Bronchial epithelial cell (primary cell): Measurements from ENCODE around the gene CTBP1. TPM values are rescaled to one million over a fixed set of nuclear protein-coding genes. Genes with fewer than 3 reads are reported as not detected.
A peak's percentile ranks its signal among the peaks of the same experiment; 100 is the strongest.

ENCODE experiments used
- DNase-seq: peaks from one replicate; pipeline ENCODE4 v3.0.0-alpha.2; 2010; ENCODE audit warnings: low read depth
- FAIRE-seq: peaks from 2 replicates; lab custom pipeline; 2011; peaks lifted over from hg19 to GRCh38; lab: Jason Lieb, UNC
- H3K27me3 ChIP-seq: 2 replicates; pipeline ENCODE4 v1.5.1; 2011; ENCODE audit warnings: low read length; ENCODE audit not compliant: control insufficient read depth, insufficient read depth
- H3K36me3 ChIP-seq: 2 replicates; pipeline ENCODE4 v1.5.1; 2011; ENCODE audit warnings: low read length; ENCODE audit not compliant: control insufficient read depth, insufficient read depth
- H3K4me3 ChIP-seq: 2 replicates; pipeline ENCODE4 v1.5.1; 2011; ENCODE audit warnings: mild to moderate bottlenecking, low read depth, low read length, control low read depth
- total RNA-seq: library from RNA; depleted of rRNA; stranded (reverse); fragments of >200 nt; gene quantifications from 2 replicates; pipeline ENCODE4 v1.2.1, GENCODE V29; 2014
- TF ChIP-seq, protein P1 (sequence below): IDR thresholded peaks from 2 replicates; pipeline ENCODE4 v1.5.1; 2011; ENCODE audit warnings: mild to moderate bottlenecking, moderate library complexity, low read length, control low read depth, inconsistent platforms; ENCODE audit not compliant: insufficient read depth, severe bottlenecking

Gene CTBP1
- total RNA-seq, 1 donor from 2014 or later, result 173 TPM

DNA sequence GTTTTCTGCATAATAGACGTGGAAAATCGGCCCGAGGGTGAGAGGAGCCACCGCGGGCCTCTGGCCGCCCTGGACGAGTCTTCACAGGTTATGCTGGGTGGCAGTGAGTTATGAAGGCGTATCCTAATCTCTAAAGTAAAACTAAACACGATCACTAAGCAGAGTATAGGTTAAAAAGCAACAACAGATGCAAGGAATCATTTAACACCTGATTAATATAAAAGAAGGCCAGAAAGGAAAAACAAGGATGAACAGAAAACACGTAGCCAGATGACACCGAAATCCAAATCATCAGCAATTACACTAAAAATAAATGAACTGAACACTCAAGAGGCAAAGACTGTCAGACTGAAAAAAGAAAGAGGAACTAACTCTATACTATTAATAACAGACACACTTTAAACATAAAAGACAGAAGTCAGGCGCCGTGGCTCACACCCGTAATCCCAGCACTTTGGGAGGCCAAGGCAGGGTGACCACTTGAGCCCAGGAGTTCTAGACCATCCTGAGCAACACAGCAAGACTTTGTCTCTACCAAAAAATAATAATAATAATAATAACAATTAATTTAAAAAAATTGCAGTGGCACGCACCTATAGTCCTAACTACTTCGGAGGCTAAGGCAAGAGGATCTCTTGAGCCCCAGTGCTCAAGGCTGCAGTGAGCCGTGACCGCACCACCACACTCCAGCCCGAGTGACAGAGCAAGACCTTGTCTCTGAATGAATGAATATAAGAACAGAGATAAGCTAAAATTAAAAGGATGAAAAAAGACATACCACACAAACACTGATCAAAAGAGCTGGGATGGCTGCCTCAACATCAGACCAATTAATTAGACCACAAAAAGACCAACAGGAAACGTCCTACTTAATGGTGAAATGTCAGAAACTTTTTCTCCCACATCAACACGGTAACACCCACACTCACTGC is 30.0 kb downstream of the CTBP1 start:
- DNase-seq, result peak; percentile 33
- H3K36me3 ChIP-seq, result peaks cover 33% of the 10 kb centered on the region
- H3K27me3 ChIP-seq, result no peaks in the 10 kb centered on the region
- no peak overlapping the region for H3K4me3 ChIP-seq
- TF ChIP-seq, protein P1, sequence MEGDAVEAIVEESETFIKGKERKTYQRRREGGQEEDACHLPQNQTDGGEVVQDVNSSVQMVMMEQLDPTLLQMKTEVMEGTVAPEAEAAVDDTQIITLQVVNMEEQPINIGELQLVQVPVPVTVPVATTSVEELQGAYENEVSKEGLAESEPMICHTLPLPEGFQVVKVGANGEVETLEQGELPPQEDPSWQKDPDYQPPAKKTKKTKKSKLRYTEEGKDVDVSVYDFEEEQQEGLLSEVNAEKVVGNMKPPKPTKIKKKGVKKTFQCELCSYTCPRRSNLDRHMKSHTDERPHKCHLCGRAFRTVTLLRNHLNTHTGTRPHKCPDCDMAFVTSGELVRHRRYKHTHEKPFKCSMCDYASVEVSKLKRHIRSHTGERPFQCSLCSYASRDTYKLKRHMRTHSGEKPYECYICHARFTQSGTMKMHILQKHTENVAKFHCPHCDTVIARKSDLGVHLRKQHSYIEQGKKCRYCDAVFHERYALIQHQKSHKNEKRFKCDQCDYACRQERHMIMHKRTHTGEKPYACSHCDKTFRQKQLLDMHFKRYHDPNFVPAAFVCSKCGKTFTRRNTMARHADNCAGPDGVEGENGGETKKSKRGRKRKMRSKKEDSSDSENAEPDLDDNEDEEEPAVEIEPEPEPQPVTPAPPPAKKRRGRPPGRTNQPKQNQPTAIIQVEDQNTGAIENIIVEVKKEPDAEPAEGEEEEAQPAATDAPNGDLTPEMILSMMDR, result no peak
- FAIRE-seq, result no peak

DNA sequence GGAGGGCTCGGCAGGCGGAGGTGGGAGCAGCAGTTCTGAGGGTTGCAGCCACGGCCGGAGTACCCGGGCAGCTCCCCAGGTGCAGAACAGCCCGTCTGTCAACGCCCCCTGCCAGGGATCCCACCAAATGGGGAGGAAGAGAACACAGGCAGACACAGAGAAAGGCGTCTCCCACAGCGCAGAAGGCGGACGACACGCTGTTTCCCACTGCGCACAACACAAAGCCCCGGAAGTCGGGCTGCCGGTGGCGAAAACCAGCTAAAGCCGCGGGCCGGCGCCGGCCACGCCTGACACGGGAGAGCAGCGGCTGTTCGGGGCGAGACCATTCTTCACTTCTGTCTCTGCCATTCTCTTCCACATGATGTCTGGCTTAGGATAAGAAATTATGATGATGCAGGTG is 31.6 kb downstream of the CTBP1 start:
- no peak for FAIRE-seq
- DNase-seq, result no peak
- no peaks in the 10 kb centered on the region for H3K27me3 ChIP-seq
- H3K36me3 ChIP-seq, result peaks cover 30% of the 10 kb centered on the region
- TF ChIP-seq, protein P1, result no peak
- H3K4me3 ChIP-seq, result no peak overlapping the region

DNA sequence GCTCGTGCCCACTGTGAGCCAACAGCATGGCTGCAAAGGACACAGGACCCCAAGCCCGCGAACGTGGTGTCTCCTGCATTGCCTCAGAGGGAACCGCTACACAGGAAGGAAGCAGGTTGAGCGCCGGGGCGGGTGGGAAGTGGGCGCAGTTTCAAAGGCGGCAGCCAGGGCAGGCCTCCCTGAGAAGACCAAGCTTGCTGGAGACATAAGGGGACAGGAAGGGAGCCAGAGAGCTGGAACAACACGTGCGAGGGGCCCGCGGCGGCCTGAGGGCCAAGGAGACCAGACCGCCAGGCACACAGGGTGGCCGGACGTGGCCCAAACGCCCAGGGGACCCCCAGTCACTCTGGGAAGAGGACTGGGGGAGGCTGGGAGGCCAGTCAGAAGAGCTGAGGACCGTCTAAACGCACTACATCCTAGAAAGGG is 32.0 kb downstream of the CTBP1 start:
- no peak for DNase-seq
- H3K36me3 ChIP-seq, result peaks cover 30% of the 10 kb centered on the region
- TF ChIP-seq, protein P1, result no peak
- H3K4me3 ChIP-seq, result no peak overlapping the region
- FAIRE-seq, result no peak
- H3K27me3 ChIP-seq, result no peaks in the 10 kb centered on the region

DNA sequence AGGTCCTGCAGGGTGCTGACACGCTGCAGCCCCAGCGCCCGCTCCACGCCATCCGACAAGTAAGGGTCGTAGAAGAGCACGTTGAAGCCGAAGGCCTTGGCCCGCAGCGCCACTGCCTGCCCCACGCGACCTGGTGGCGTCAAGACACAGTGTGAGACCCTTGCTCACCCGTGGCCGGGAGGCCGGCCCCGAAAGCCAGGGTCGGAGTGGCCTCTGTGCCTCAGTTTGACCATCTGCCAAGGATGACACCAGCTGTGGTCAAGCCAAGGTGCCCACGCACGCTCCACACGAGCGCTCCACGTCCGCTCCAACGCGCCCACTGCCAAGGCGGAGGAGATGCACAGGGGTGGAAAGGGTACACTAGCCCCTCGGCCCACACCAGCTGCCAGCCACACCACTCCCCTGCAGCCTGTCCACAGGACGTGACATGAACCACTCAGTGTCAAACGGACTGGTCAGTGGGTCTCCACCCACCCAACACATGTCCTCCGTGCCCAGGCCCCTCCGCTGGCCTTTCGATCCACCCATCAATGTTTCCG is 32.8 kb downstream of the CTBP1 start:
- no peak for FAIRE-seq
- peaks cover 33% of the 10 kb centered on the region for H3K36me3 ChIP-seq
- no peak overlapping the region for H3K4me3 ChIP-seq
- DNase-seq, result no peak
- H3K27me3 ChIP-seq, result no peaks in the 10 kb centered on the region
- TF ChIP-seq, protein P1, result no peak

DNA sequence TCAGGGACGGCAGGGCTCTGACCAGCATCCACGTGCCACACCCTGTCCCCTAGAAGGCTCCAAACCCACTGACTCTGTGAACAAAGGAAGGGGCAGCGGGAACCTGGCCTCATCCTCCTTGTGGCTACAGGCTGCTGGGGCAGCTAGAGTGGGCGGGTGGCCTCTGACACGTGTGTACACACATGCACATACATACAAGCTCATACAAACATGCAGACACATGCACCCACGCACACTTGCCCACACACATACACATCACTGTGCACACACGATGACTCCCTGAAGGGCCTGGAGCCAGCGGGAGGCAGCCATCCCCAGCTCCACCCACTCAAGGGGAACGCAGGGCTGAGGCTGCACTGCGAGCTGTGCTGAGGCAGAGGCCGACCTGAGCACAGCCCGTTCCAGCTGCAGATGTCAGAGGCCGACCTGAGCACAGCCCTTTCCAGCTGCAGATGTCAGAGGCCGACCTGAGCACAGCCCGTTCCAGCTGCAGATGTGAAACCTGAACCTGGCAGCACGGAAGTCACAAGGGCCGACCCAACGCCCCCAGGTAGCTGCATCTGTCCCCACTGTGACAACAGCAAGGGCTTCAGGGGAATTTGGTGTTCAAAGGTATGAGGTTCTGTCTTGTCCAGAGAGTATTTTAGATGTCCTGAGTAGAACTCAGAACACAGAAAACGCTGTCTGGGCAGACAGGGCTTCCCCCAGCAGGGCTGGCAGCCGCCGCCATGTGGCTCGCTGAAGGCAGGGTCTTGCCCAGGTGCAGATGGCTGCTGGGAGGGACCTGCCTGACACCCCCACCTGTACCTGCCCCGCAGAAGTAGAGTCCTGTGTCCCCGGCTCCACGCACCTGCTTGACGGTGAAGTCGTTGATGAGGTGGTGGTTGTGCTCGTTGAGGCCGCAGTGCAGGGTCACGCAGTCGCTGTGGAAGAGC is 33.5 kb downstream of the CTBP1 start:
- peak; percentile 80 for FAIRE-seq

More for the DNA sequence above, 33.5 kb downstream of the CTBP1 start:
- Histone ChIP-seq H3K27me3 (no peaks in the 10 kb centered on the region), H3K36me3 (peaks cover 35% of the 10 kb centered on the region), H3K4me3 (no peak overlapping the region)
- DNase-seq, result no peak
- TF ChIP-seq, protein P1, result no peak
